Neural cell (in vitro differentiated cells): Measurements from ENCODE around the gene ADGRG1.

Experiments used
- EP300 ChIP-seq: fragments of 450-650 bp; conservative IDR thresholded peaks from 2 replicates; pipeline ENCODE4 v1.6.1; 2014; ENCODE audit warnings: antibody characterized with exemption, mild to moderate bottlenecking, moderate library complexity; ENCODE audit not compliant: poor library complexity, severe bottlenecking
- EZH2 ChIP-seq: fragments of 200-600, 300-800 bp; shearing (Covaris generic), sonication (generic); IDR thresholded peaks from 2 replicates; pipeline ENCODE4 v1.6.1; 2014; ENCODE audit warnings: antibody characterized with exemption, low read length, borderline replicate concordance, mild to moderate bottlenecking; ENCODE audit not compliant: insufficient read depth, poor library complexity, severe bottlenecking
- REST ChIP-seq: IDR thresholded peaks from 2 replicates; pipeline ENCODE4 v1.6.1; 2012; ENCODE audit warnings: borderline replicate concordance
- TF ChIP-seq, protein P1 (sequence below): fragments of 450-650 bp; IDR thresholded peaks from 2 replicates; pipeline ENCODE4 v1.5.1; 2014; ENCODE audit warnings: antibody characterized with exemption, mild to moderate bottlenecking, moderate library complexity; ENCODE audit not compliant: poor library complexity, severe bottlenecking

DNA sequence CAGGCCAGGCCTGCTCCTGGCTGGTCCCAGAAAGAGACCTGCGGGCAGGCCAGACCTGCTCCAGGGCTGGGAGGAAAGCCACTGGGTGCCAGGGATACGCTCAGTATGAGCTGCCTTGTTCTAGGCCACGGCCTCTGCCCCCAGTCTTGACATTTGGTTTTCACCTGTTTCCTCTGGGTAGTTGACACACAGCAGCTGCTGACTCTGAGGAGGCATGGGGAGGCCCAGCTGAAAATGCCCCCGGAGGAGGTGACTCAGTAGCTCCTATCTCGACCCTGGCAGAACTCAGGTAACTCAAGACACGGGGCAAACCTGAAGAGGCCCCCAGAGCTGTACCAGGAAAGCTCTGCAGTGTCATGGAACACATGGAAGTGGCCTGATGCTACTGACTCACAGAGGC lies 13.9 kb upstream of the ADGRG1 start:
- TF ChIP-seq REST = no peak
- TF ChIP-seq, protein P1, sequence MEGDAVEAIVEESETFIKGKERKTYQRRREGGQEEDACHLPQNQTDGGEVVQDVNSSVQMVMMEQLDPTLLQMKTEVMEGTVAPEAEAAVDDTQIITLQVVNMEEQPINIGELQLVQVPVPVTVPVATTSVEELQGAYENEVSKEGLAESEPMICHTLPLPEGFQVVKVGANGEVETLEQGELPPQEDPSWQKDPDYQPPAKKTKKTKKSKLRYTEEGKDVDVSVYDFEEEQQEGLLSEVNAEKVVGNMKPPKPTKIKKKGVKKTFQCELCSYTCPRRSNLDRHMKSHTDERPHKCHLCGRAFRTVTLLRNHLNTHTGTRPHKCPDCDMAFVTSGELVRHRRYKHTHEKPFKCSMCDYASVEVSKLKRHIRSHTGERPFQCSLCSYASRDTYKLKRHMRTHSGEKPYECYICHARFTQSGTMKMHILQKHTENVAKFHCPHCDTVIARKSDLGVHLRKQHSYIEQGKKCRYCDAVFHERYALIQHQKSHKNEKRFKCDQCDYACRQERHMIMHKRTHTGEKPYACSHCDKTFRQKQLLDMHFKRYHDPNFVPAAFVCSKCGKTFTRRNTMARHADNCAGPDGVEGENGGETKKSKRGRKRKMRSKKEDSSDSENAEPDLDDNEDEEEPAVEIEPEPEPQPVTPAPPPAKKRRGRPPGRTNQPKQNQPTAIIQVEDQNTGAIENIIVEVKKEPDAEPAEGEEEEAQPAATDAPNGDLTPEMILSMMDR = no peak
- TF ChIP-seq EZH2 = no peak
- no peak for TF ChIP-seq EP300
